ENCODE measurements around the gene YTHDF1. TPM values are rescaled to one million over a fixed set of nuclear protein-coding genes. Genes with fewer than 3 reads are reported as not detected.

YTHDF1 gene
- total and polyA plus RNA-seq, 2 donors (not counting 1 experiment from before 2014, with no cell fraction given), result 16.3 to 25.9 TPM

DNA sequence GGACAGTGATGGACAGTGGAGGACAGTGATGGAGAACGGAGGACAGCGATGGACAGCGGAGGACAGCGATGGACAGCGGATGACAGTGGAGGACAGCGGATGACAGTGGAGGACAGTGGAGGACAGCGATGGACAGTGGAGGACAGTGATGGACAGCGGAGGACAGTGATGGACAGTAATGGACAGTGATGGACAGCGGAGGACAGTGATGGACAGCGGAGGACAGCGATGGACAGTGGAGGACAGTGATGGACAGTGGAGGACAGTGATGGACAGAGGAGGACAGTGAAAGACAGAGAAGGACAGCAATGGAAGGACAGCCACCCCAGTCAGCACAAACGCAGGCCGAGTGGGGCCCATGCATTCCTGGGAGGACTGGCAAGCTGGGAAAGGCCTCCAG is 41.7 kb upstream of the YTHDF1 start:
- DNase-seq (ENCODE audit: low read depth in 2 of 2), result no peak
- Histone ChIP-seq H3K79me2 (ENCODE audit: control insufficient read depth, insufficient read depth, low read length) (no peaks in the 10 kb centered on the region), H3K27me3 (ENCODE audit: control insufficient read depth, insufficient read depth, low read length) (peaks cover 53% of the 10 kb centered on the region), H3K4me1 (ENCODE audit: control insufficient read depth, extremely low read depth, insufficient read depth, low read length) (no peaks in the 10 kb centered on the region), H4K20me1 (ENCODE audit: control insufficient read depth, extremely low read depth, insufficient read depth, low read length) (no peaks in the 10 kb centered on the region), H2AFZ (ENCODE audit: low read length) (no peak overlapping the region), H3K9ac (ENCODE audit: insufficient read depth, low read length) (no peak overlapping the region), H3K9me3 (ENCODE audit: control insufficient read depth, insufficient read depth, low read depth, low read length) (no peaks in the 10 kb centered on the region), H3K4me3 (replicated peaks in 1 of 4; ENCODE audit: control extremely low read depth in 1 of 4, insufficient read depth in 1 of 4, low read depth in 3 of 4, low read length in 4 of 4) (no peak overlapping the region), H3K27ac (ENCODE audit: insufficient read depth, low read length) (no peak overlapping the region), H3K4me2 (ENCODE audit: extremely low read depth, insufficient read depth, low read length) (no peak overlapping the region), H3K36me3 (ENCODE audit: control insufficient read depth, insufficient read depth, low read length) (no peaks in the 10 kb centered on the region)
- no peak for TF ChIP-seq EZH2 (IDR thresholded peaks at IDR 0.05; ENCODE audit: low read length, missing control alignments)
- no peak for TF ChIP-seq CTCF (conservative IDR thresholded peaks at IDR 0.05 in 1 of 2, IDR thresholded peaks at IDR 0.05 in 1 of 2; ENCODE audit: low read depth in 1 of 2, low read length in 2 of 2)

GRCh38 chr20:63256954-63257353 is 41.0 kb upstream of the YTHDF1 start:
- H3K27ac ChIP-seq (ENCODE audit: insufficient read depth, low read length), result no peak overlapping the region
- TF ChIP-seq CTCF (conservative IDR thresholded peaks at IDR 0.05 in 1 of 2, IDR thresholded peaks at IDR 0.05 in 1 of 2; ENCODE audit: low read depth in 1 of 2, low read length in 2 of 2), result no peak
- no peak for TF ChIP-seq EZH2 (IDR thresholded peaks at IDR 0.05; ENCODE audit: low read length, missing control alignments)
- no peaks in the 10 kb centered on the region for H4K20me1 ChIP-seq (ENCODE audit: control insufficient read depth, extremely low read depth, insufficient read depth, low read length)
- no peak overlapping the region for H3K4me3 ChIP-seq (replicated peaks in 1 of 4; ENCODE audit: control extremely low read depth in 1 of 4, insufficient read depth in 1 of 4, low read depth in 3 of 4, low read length in 4 of 4)
- DNase-seq (ENCODE audit: low read depth in 2 of 2), result no peak
- H3K9me3 ChIP-seq (ENCODE audit: control insufficient read depth, insufficient read depth, low read depth, low read length), result no peaks in the 10 kb centered on the region
- H3K4me1 ChIP-seq (ENCODE audit: control insufficient read depth, extremely low read depth, insufficient read depth, low read length), result no peaks in the 10 kb centered on the region
- no peak overlapping the region for H3K4me2 ChIP-seq (ENCODE audit: extremely low read depth, insufficient read depth, low read length)
- no peaks in the 10 kb centered on the region for H3K36me3 ChIP-seq (ENCODE audit: control insufficient read depth, insufficient read depth, low read length)
- peaks cover 50% of the 10 kb centered on the region for H3K27me3 ChIP-seq (ENCODE audit: control insufficient read depth, insufficient read depth, low read length)
- H3K79me2 ChIP-seq (ENCODE audit: control insufficient read depth, insufficient read depth, low read length), result no peaks in the 10 kb centered on the region
- H2AFZ ChIP-seq (ENCODE audit: low read length), result no peak overlapping the region
- H3K9ac ChIP-seq (ENCODE audit: insufficient read depth, low read length), result no peak overlapping the region

- H2AFZ ChIP-seq (ENCODE audit: low read length), result no peak overlapping the region
- DNase-seq (ENCODE audit: low read depth in 2 of 2), result no peak
- no peak overlapping the region for H3K4me3 ChIP-seq (replicated peaks in 1 of 4; ENCODE audit: control extremely low read depth in 1 of 4, insufficient read depth in 1 of 4, low read depth in 3 of 4, low read length in 4 of 4)
- no peaks in the 10 kb centered on the region for H3K79me2 ChIP-seq (ENCODE audit: control insufficient read depth, insufficient read depth, low read length)
- H3K9me3 ChIP-seq (ENCODE audit: control insufficient read depth, insufficient read depth, low read depth, low read length), result no peaks in the 10 kb centered on the region
- no peaks in the 10 kb centered on the region for H3K4me1 ChIP-seq (ENCODE audit: control insufficient read depth, extremely low read depth, insufficient read depth, low read length)
- no peak overlapping the region for H3K27ac ChIP-seq (ENCODE audit: insufficient read depth, low read length)
- TF ChIP-seq CTCF (conservative IDR thresholded peaks at IDR 0.05 in 1 of 2, IDR thresholded peaks at IDR 0.05 in 1 of 2; ENCODE audit: low read depth in 1 of 2, low read length in 2 of 2) (no peak), EZH2 (IDR thresholded peaks at IDR 0.05; ENCODE audit: low read length, missing control alignments) (no peak)
- H3K4me2 ChIP-seq (ENCODE audit: extremely low read depth, insufficient read depth, low read length), result no peak overlapping the region
- no peaks in the 10 kb centered on the region for H3K36me3 ChIP-seq (ENCODE audit: control insufficient read depth, insufficient read depth, low read length)
- H4K20me1 ChIP-seq (ENCODE audit: control insufficient read depth, extremely low read depth, insufficient read depth, low read length), result no peaks in the 10 kb centered on the region
- peaks cover 50% of the 10 kb centered on the region for H3K27me3 ChIP-seq (ENCODE audit: control insufficient read depth, insufficient read depth, low read length)
- H3K9ac ChIP-seq (ENCODE audit: insufficient read depth, low read length), result no peak overlapping the region
Observed at GRCh38 chr20:63255931-63256704, 40.2 kb upstream of the YTHDF1 start.

Measured in fibroblast of lung (primary cell).